HG03575 (cell line): Measurements from ENCODE around the gene LRRN2.

Experiments
- ATAC-seq: cut with Tn5 transposase; IDR thresholded peaks from one replicate; pipeline ENCODE4 v1.9.1; 2021; ENCODE audit not compliant: unreplicated experiment, insufficient number of reproducible peaks, low FRiP score; ENCODE audit errors: extremely low read depth

The LRRN2 gene

DNA sequence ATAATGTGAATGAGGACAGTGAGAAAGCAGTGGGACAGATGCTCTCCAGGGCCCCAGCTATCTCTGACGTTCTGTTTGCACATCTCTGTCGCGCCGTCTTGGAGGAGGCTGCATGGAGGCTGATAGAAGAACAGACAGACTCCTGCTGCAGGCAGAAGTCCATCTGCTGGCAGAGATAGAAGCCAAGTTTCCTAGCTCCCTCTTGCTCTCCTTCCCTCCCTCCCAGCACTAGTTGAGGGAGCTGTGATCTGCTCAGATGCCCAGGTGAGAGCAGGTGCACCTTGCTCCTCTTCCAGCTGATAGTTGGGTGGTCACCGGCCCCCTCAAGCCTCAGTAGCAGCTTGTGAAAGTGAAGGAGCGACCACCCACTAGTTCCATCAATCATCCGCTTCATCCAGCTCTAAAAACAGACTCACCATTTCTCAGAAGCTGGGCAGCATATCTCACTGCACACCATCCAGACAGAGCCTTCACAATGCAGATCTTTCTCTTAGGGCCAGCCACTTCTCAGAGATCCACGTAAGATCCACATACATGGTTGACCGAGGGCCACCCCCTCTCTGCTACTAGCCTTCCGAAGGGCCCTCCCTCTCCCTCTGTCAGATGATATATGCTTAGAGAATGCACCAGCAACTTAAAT, 12.9 kb downstream of the LRRN2 start:
- no peak for ATAC-seq

DNA sequence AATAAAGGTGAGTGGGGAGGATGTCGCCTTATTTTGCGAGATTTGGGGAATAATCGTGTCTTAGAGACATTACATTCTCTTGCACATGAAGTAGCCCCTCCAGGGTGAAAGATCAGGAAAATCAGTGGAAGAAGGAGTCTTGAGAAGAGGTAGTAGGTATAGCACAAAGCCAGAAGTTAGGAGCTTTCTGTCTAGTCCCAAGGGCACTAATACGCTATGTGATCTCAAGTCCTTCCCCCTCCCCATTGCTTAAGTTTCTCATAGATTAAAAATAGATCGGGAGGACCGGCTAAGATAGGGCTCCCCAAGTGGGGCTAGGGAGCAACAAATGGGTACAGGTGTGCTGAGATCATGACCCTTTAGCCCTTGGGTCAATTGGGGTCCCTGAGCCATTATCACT, 13.5 kb downstream of the LRRN2 start:
- ATAC-seq, result no peak

DNA sequence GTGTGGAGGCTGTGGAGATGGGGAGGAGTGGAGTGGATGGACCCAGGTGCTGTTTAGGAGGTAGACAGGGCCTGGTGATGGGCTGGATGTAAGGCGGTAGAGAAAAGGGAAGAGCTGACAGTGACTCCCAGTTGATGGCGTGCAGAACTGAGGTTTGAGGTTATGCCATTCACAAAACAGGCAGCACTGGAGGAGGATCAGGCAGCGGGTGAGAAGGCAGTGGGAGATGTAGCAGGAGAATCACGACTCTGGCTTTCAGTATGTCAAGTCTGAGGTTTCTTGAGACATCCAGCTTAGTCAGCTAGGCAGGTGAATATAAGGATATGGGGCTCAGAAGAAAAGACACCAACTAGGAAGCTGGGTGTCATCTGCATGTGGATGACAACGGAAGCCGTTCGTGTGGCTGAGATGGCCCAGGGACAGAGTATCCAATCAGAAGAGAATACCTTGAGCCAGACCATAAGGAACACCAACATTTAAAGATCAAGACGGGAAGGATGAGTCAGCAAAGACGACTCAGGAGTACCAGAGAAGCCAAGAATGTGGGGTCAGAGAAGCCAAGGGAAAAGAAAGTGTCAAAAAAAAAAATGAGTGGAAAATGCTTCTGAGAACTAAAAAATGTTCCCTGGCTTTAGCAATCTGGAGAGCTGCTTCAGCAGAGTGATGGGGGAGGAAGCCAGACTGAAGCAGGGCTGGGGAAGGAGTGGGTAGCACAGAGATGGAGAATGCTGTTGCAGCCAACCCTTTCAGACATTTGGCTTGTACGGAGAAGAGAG, 15.2 kb downstream of the LRRN2 start:
- ATAC-seq, result no peak

DNA sequence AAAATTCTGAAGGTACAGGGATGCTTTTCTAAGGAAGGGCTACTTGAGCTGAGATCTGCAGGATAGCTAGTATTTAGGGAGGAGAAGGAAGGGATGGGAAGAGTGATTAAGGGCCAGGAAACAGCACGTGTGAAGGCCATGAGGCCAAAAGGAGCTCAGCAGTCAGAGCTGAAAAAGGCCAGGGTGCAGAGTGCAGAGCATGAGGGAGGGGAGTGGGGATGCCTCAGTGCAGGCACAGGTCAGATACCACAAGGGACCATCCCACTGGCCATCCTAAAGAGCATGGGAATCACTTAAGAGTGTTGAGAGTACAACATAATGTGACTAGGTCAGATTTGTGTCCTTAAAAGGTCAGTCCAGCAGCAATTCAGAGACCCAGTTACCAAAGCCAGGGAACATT, 16.0 kb downstream of the LRRN2 start:
- no peak for ATAC-seq

DNA sequence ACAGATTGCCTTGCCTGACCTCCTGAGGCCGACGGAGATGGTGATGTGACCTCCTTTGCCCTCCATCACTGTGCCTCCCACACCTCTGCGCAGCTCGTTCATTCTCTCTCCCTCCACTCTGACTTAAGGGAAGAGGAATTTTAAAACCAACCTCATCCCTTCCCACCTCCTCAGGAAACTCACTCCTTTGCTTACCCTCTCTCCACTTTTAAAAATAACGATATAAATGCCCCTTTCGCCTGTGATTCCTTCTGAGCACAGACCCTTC, 21.2 kb downstream of the LRRN2 start:
- no peak for ATAC-seq

DNA sequence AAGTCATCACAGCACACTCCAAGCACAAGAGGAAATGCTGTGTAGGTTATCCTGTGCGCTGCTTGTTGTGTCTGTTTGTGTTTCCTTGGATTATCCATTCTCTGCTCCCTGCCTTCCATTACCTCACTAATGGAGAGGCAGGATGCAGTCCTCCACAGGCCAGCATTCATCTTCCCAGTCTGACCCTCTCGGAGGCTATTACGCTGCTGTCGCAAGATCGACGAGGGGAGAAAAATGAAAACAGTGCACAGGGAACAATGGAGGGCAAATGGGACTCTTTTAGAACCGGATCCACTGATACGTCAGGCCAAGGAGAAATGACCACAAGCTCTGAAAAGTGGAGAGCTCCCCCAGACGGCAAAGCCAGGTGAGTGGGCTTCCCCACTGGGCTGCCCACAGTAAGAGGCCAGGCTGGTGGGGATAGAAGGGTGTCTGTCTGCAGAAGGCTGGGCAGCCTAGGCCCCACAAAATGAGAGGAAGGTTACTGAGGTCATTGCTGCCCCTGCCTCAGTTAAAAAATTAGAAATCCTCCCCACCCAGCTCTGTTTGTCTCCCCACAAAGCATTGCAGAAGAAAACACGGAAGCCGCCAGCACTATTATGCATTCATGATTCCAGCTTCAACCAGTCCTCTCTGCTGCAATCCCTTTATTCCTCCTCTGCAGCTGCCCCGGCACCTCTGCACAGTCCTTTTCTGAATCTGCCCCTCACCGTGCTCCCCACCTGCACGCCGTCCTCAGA, 21.7 kb downstream of the LRRN2 start:
- ATAC-seq, result no peak

DNA sequence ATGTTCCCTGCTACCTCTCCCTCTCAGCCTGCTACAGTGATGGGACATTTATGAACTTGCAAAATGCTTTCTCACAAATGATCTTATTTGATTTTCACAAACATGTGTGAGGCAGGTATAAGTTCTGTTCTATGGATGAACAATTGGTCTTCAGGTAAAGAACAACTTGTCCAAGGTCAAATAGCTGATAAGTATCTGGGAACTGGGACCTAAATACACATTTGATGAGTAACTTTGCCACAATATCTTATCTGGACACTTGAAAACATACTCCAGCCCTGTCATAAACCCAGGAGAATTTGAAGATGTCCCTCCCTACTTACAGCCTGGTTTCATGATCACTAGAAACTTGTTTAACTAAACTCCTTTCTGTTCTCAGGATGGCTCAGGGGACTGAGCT, 23.0 kb downstream of the LRRN2 start:
- ATAC-seq, result no peak

DNA sequence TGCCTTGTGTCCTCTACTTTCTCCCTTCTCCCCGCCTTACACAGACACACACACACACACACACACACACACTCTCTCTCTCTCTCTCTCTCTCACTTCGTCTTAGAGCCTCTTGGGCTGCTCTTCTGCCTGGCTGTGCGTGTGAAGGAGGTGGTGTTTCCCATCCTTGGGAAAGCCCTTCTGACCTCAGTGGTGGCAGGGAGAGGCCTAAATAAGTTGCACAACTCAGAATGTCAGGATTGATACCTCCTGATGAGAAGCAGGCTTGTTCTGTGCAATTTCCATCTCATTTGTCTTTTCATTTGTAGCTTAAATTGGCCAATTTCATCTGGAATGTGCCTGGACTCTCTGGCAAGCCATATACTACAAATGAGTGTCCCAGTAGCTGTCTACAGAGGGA, 25.0 kb downstream of the LRRN2 start:
- no peak for ATAC-seq

DNA sequence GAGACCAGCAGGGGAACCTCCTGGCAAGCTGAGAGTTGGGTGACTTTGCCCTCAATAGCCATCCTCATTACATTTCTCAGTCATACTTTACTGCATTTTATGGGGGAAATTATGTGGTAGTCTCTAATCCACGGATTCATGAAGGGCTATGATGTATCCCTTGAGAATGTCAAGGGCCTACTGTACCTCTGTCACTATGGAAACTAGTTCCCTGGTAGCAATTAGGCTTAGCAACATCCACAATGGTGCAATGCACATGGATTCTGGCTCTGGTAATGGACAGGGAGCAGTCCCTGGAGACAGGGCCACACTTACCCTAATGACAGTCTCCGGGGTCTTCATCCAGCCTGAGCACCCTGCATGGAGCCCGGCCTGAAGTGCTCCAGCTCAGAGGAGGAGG, 26.5 kb downstream of the LRRN2 start:
- ATAC-seq, result no peak

DNA sequence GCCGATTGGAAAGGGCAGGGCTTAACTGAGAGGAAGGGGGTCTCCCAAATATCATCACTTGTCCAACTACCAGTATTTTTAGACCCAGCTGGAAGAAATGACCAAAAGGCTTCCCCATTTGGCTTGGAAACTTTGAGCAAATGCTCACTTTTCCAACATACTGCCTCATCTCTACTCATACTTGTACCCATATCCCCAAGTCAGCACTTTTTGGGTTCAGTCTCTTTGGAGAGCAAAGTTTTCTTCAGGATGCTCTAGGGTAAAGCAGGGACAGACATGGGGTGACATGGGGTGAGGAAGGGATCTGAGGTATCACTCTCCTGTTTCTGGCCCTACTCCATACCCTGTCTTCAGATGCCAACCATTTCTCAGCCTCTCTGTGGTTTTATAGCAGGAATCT, 27.2 kb downstream of the LRRN2 start:
- ATAC-seq, result no peak

DNA sequence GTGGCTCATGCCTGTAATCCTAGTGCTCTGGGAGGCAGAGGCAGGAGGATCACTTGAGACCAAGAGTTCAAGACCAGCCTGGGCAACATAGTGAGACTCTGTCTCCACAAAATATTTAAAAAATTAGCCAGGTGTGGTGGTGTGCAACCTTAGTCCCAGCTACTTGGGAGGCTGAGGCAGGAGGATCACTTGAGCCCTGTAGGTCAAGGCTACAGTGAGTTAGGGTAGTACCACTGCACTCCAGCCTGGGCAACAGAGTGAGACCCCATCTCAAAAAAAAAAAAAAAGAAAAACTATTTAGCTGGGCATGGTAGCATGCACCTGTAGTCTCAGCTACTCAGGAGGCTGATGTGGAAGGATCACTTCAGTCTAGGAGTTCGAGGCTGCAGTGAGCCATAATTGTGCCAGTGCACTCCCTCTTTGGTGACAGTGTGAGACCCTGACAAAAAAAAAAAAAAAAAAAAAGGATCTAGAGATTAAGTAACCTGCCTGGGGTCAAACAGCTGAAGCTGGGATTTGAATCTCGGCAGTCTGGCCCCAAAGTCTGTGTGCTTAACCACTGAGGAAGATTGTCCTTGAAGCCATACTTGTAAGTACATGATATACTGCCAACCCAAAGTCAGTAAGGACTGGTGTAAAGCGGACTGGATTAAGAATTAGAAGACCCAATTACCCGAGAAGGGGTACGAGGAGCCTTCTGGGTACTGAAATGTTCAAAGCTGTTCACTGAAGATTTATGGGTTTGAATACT, 31.8 kb downstream of the LRRN2 start:
- ATAC-seq, result no peak

DNA sequence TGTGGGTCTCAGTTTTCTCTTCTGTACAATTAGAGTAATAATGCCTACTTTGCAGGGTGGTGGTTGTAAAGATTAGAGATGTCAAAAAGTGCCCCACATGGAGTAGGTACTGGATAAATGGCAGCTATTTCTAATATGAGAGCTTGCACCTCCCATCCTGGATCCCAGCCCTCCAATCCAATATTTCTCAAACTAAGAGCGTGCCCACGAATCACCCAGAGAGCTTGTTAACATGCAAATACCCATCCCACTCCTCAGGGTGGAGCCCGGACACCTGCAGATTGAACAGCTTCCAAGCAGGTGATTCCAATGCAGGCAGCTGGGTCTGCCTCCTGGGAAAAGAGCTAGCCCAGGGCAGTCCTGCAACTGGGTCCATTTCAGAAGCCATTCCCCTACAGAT, 33.0 kb downstream of the LRRN2 start:
- ATAC-seq, result no peak

DNA sequence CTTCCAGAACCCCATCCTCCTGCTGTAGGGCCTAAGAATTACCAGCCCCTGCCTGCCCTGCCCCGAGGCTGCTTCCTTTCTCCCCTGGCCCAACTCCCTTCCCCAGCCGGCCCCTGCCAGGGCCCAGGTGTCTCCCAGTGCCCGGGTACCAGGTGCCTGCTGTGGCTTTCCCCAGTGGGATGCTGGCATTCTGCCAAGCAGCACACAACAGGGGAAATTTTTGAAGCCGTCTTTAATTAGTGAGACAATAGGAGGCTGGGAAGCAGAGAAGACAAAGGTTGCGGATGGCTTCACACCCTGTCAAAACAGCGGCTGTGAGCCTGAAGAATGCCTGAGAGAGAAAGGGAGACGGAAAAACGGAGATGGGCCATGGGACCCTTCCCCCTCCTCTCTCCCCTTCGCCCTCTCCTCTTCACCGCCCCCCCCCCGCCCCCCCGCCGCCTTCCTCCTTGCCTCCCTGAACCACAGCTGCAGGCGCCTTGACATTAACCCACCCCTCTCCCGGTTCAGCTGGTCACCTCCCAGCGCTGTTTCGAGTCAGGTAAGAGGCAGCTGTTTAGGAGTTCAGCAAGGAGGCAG, 33.6 kb downstream of the LRRN2 start:
- no peak for ATAC-seq

DNA sequence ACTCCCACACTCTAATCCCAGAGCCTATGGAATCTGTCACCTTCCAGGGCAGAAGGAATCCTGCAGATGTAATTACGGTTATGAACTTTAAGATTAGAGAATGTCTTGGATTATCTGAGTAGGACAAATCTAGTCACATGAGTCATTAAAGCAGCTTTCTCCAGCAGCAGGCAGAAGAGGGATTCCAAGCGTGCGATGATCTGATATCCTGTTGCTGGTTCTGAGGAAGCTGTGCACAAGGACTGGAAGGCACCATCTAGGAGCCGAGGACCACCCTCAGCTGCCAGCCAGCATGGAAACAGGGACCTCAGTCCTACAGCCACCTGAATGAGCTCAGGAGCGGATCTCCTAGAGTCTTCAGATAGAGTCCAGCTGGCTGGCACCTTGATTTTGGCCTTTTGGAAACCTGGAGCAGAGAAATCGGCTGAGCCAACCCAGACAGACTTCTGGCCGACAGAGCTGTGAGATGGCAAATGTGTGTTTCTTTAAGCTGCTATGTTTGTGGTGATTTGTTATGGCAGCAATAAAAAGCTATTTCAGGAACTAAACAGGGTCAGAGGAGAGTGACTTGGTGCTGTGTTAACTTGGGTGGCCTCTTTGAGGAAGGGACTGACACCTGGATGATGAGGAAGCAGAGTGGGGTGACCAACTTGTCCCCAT, 34.5 kb downstream of the LRRN2 start:
- ATAC-seq, result no peak

DNA sequence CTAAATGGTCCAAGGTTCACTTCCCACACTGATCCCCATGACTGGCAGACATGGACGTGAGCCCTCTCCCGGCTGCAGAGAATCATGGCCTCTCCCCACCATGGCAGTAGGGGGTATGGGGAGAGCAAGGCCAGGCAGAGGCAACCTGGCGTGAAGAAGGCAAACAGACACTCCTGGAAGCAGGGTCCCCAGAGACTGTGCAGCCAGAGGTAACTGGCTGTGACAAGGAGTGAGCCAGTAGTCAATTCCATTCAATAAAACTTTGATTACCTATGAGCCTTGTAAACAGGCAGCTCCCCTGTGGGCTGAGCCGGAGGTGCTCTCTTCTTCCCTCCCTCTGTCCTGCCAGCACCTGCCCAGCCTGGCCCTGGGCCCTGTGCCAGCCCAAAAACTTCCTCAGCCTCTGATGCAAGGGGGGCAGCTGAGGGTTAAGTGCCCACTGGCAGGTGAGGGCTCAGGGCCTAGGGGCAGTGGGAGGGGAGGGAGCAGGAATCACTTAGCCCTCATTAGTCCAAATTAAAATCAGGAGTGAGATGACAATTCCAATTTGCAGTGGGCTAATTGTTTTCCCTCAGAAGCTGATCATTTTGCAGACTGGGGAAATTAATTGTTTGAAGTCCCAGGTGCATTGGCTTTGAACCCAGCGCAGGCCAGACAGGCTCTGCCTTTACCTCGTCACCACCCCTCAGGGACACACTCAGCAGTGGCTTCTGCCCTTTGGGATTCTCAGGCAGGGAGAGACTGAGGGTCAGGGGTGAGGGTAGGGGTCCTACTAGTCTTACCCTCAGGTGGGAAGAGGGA, 35.6 kb downstream of the LRRN2 start:
- ATAC-seq, result no peak

DNA sequence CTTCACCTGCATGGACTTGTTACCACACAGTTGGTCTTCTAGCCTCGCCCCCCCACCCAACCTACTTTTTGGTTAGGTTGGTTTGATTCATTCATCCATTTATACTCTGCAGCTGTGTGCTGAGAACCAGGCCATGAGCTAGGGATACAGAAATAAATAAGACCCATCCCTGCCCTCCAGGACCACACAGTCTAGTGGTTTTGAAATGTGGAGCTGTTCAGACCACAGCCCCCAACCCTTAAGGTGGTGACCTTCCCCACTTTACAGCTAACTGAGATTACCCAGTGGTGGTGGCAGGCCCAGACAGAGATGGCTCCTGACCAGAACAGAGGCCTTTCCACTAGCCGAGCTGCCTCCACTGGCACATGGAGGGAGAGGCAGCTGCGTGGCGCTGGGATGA, 37.0 kb downstream of the LRRN2 start:
- ATAC-seq, result no peak

DNA sequence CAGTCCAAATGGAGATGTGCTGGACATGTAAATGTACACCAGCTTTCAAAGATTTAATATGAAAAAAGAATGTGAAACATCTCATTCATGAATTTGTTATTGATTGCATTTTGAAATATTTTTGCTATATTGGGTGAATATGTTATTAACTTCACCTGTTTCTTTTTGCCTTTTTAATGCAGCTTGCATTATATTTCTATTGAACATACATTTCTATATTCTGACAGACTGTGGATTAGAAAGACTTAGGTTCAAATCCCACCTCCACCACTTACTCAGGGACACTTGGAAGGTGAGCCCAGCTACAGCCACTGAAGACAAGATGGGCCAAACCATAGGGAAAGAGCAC, 37.8 kb downstream of the LRRN2 start:
- no peak for ATAC-seq

DNA sequence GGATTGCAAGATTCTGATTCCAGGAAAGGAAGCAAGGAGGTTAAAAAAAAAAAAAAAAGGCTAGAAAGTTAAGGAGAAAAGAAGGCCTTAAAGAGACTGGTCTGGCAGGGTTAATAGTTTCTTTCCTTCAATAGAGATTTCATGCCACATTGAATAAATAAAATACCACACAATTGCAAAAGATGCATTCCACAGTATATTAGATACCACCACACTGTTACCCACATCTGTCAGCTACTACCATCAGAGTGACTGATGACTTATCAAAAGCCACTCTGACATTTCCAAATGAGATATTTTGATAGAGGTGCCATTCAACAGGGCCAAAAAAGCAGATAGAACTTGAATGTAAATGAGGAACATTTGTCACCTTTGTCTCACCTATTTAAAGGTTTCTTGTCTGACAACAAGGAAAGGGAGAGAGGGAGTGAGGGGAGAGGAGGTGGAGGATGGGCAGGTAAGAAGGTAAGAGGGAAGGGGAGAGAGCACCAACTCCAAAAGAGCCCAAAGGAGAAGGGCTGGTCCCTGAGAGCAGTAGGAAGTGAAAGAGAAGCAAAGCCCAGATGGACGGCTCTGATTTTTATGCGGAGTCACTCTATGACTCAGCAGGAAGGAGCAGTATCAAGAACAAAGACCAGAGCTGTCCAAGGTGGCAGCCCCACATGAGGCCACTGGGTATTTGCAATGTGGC, 38.3 kb downstream of the LRRN2 start:
- no peak for ATAC-seq
